HT1080 (cell line): ENCODE data around the gene KRT5. TPM values are rescaled to one million over a fixed set of nuclear protein-coding genes. Genes with fewer than 3 reads are reported as not detected.
A peak's percentile ranks its signal among the peaks of the same experiment; 100 is the strongest.

Experiments
- DNase-seq: peaks from one replicate; pipeline ENCODE4 v3.0.0-alpha.2; 2015; ENCODE audit warnings: low read depth
- polyA plus RNA-seq, 2 experiments: library from polyadenylated mRNA; depleted of rRNA; stranded (reverse); fragments of >200 nt; gene quantifications; 2 replicates each; pipeline ENCODE4 v1.2.3, GENCODE V29; 2015
- total RNA-seq: library from RNA; depleted of rRNA; stranded (reverse); fragments of >200 nt; shearing (Covaris generic); gene quantifications from 2 replicates; pipeline ENCODE4 v1.2.3, GENCODE V29; 2014; rRNA removed

Gene KRT5
- total RNA-seq: not detected in 2 replicates
- polyA plus RNA-seq (2015; cell fraction: cytosol; rRNA removed): not detected in 2 replicates
- not detected in 2 replicates for polyA plus RNA-seq (2015; cell fraction: nucleus; rRNA removed)

GRCh38 chr12:52519826-52520662, at the start of gene KRT5:
Gene KRT5, minus strand, starts transcription at chr12:52520394. Its CDS starts 98 bp downstream, at chr12:52520296.
- DNase-seq: no peak

GRCh38 chr12:52568111-52568510, 47.9 kb upstream of the KRT5 start:
- DNase-seq: no peak

GRCh38 chr12:52566847-52567291, 46.7 kb upstream of the KRT5 start:
- DNase-seq: no peak

GRCh38 chr12:52564582-52564981, 44.4 kb upstream of the KRT5 start:
- no peak for DNase-seq

- no peak for DNase-seq
These were observed 41.8 kb upstream of the KRT5 start for GRCh38 chr12:52561880-52562449.

- no peak for DNase-seq
These were observed 39.8 kb upstream of the KRT5 start for GRCh38 chr12:52559979-52560378.

- DNase-seq: no peak
These were observed 38.7 kb upstream of the KRT5 start for GRCh38 chr12:52558781-52559445.

- no peak for DNase-seq
These were observed 37.3 kb upstream of the KRT5 start for GRCh38 chr12:52557476-52557875.

GRCh38 chr12:52555577-52555976, 35.4 kb upstream of the KRT5 start:
- no peak for DNase-seq

GRCh38 chr12:52552681-52553195, 32.5 kb upstream of the KRT5 start, which contains the start of gene KRT71:
Gene KRT71, minus strand, starts transcription at chr12:52553145. Its CDS starts 68 bp downstream, at chr12:52553077.
- no peak for DNase-seq

- DNase-seq: no peak
These were observed 31.9 kb upstream of the KRT5 start for GRCh38 chr12:52552055-52552454.

- DNase-seq: no peak
These were observed 31.1 kb upstream of the KRT5 start for GRCh38 chr12:52551216-52551865.

- DNase-seq: no peak
These were observed 25.9 kb upstream of the KRT5 start for GRCh38 chr12:52546126-52546525.

GRCh38 chr12:52543985-52544883, 24.0 kb upstream of the KRT5 start:
- DNase-seq: peak; percentile 29

- DNase-seq: no peak
These were observed 22.7 kb upstream of the KRT5 start for GRCh38 chr12:52542785-52543318.

- DNase-seq: no peak
These were observed 22.0 kb upstream of the KRT5 start for GRCh38 chr12:52542157-52542556.

- no peak for DNase-seq
These were observed 21.5 kb upstream of the KRT5 start for GRCh38 chr12:52541709-52542108.

GRCh38 chr12:52540531-52540930, 20.3 kb upstream of the KRT5 start:
- no peak for DNase-seq

GRCh38 chr12:52539821-52540173, 19.6 kb upstream of the KRT5 start:
- no peak for DNase-seq
